SIG-M5 (cell line): ENCODE measurements around the gene SLC23A2.
"Not testable (repeated sequence)": the region's sequence is repeated elsewhere in the genome, so short reads cannot be mapped to it uniquely, and the experiment has no call there.

Experiments
- DNase-seq: peaks from one replicate; lab custom pipeline; 2025; lab: John Stamatoyannopoulos, UW

The SLC23A2 gene

GRCh38 chr20:5008759-5009158, 7.4 kb upstream of the SLC23A2 start:
- DNase-seq: no peak

GRCh38 chr20:5005326-5005725, 4.0 kb upstream of the SLC23A2 start:
- no peak for DNase-seq

DNA sequence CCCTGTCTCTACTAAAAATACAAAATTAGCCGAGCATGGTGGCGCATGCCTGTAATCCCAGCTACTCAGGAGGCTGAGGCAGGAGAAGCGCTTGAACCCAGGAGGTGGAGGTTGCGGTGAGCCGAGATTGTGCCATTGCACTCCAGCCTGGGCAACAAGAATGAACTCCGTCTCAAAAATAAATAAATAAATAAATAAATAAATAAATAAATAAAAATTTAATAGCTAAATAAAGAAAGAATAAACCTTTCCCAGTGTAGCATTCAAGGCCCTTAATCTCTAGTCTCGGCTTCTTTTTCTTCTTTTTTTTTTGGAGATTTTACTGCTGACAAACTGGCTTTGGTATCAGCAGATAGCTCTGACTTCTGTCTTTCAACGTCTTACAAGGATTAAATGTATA, 3.5 kb upstream of the SLC23A2 start:
- DNase-seq: not testable (repeated sequence)

DNA sequence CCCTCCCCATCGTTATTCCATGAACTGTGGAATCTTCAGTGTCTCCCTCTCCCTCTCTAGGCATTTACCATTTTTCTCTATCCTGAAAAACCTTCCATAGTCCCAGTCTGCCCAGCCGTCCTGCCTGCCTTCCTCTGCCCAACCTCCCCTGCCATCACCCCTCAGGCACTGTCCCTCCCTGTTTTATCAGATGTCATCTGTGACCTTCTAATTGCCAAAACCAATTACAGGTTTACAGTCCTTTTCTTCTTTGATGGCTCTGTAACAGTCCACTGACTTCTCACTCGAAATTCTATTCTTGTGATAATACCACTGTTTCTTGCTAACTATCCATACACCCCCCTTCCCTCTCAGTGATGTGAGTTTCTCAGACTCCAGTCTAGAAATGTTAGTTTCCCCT, 2.3 kb upstream of the SLC23A2 start:
- no peak for DNase-seq

DNA sequence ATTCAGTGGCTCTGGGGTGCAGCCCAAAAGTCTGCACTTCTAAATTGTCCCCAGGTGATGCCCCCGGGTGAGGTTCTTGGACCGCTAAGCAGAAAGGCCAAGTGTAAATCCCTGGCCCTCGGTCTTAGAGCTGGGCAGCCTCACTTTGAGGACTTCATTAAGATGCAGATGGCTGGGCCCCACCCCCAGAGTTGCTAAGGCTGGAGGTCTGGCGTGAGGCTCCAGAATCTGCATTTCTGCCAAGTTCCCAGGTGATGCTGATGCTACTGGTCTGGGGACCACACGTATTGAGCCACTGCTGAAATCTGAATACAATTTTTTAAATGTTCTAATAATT, 735 bp upstream of the SLC23A2 start:
- DNase-seq: no peak

- DNase-seq: no peak
These were observed 792 bp downstream of the SLC23A2 start for GRCh38 chr20:5000263-5001173.

DNA sequence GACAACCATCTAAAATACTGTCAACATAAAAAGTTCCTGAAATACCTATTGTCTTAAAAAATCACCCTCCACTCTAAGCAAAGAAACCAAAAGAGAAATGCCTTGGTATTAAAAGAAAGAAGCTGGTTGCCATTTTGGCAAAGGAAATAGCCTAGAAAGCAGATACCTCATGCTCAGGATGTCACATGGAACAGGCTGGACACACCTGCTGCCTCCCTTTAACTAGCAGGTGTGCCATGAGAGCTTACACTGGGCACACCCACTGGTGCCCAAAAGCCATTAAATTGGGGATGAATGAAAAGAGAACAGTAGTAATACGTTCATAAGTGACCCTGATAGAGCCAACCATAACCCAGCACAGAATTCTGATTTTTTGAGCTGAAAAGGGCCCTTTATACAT, 1.5 kb downstream of the SLC23A2 start:
- no peak for DNase-seq

DNA sequence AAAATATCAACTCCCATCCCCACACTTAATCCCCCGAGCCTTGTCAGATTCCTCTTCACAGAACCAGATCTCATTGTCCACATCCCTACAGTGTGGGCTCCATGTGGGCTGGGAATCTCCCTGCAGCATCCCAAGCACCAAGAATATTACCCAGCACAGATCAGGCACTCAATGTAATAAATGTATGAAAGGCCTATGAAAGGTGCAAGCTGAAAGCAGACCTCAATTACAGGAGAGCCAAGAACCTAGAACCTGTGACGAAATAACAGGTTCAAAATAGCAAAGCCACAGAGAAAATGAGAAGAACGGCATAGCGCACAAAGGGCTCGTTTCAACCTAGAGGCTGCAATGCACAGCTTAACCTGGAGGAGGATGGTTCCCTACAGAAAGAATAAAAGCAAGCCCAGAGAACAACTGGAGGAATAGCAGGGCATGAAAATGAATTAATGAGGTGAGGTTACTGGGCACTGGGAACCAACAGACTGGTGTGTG, 3.1 kb downstream of the SLC23A2 start:
- DNase-seq: no peak

DNA sequence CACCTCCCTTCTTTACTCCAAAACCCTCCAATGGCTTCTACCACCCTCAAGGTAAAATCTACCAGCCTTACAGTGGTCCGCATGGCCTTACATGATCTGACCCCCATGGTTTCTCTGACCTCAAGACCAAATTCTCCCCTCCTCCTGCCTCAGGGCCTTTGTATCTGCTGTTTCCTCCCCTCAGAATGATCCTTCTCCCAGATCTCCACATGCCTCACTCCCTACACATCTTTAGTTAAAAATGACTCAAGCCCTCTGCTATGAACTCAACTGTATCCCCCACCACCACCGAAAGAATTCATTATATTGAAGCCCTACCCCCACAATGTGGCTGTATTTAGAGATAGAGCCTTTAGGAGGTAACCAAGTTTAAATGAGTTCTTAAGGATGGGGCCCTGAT, 4.1 kb downstream of the SLC23A2 start:
- no peak for DNase-seq

DNA sequence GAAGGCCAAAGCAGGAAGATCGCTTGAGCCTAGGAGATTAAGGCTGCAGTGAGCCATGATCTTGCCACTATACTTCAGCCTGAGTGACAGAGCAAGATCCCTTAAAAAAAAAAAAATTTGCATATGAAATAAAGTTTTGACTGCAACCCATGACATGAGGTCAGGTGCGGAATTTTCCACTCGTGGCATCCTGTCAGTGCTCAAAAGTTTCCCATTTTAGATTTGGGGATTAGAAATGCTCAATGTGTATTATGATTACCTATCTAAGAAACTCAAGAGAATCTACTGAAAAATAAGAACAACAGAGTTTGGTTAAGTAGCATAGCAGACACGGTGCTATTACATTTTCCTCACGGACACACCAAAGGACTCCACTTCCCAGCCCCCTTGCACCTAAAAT, 11.7 kb downstream of the SLC23A2 start:
- no peak for DNase-seq

- DNase-seq: no peak
These were observed 14.2 kb downstream of the SLC23A2 start for GRCh38 chr20:4987130-4987529.

GRCh38 chr20:4985658-4986057, 15.7 kb downstream of the SLC23A2 start:
- no peak for DNase-seq

DNA sequence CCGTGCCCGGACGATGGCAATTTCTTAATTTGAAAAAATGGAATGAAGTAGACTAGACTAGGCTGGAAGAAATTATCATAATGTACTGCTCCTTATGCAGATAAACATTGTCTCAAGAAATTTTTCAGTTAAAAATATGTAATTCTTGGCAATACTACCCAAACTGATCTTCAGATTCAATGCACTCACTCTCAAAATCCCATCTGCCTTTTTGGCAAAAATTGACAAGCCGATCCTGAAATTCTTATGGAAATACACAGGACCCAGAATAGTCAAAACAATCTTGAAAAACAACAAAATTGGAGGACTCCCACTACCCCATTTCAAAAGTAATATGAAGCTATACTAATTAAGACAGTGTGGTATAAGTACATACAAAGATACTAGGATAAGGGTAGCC, 19.0 kb downstream of the SLC23A2 start:
- DNase-seq: no peak

- DNase-seq: no peak
These were observed 21.4 kb downstream of the SLC23A2 start for GRCh38 chr20:4979841-4980410.

- DNase-seq: no peak
These were observed 23.0 kb downstream of the SLC23A2 start for GRCh38 chr20:4978050-4978918.

- not testable (repeated sequence) for DNase-seq
These were observed 25.3 kb downstream of the SLC23A2 start for GRCh38 chr20:4976014-4976413.

- DNase-seq: no peak
These were observed 27.8 kb downstream of the SLC23A2 start for GRCh38 chr20:4973330-4974097.

- DNase-seq: no peak
These were observed 28.6 kb downstream of the SLC23A2 start for GRCh38 chr20:4972506-4973251.

GRCh38 chr20:4971064-4971463, 30.2 kb downstream of the SLC23A2 start:
- DNase-seq: no peak

DNA sequence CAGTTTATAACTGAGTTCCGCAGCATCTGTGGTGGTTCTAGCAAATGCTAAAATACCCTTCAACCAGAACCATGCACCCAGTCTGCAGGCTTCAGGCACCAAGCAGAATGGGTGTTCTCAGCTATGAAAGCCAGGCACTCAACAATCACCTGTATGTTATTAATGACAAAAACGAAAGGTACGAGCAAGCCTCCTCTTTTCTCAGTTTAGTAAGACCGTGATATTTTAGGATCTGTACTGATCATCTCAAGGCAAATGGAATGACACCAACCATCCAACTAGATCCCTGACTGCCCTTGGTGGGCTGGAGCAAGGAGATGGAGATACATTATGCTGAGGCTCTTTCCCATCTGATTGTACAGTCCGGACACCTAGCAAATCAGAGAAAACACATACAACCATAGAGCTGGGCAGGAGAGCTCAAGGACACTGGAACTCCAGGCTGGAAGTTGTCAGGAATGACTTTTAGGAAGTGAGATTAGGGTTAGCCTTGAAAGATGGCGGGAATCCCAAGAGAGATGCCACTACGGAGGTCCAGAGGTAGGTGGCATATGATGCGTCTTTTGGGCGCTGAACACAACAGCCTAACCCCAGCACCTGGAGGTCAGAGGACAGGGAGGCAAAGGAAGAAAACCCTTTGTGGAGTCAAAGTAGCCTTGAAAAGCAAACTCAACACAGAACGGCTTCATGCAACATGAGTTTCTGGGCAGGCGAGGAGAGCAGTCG, 33.4 kb downstream of the SLC23A2 start:
- no peak for DNase-seq
